HL-60 (cell line): ENCODE data around the gene PTPN3.

Experiments
- DNase-seq, 2 experiments: peaks; one replicate each; pipeline ENCODE4 v3.0.0-alpha.2; 2010 to 2020; ENCODE audit warnings: low read depth in 1 of 2, low spot score in 1 of 2
- H3K27ac ChIP-seq: fragments of 250-450 bp; sonication (Bioruptor Pico); replicated peaks from 2 replicates; pipeline ENCODE4 v1.5.1; 2020; ENCODE audit warnings: mild to moderate bottlenecking, moderate library complexity
- H3K27me3 ChIP-seq: fragments of 250-450 bp; sonication (Bioruptor Pico); 2 replicates; pipeline ENCODE4 v1.5.1; 2021; ENCODE audit warnings: mild to moderate bottlenecking, moderate library complexity; ENCODE audit not compliant: insufficient read depth, poor library complexity, severe bottlenecking
- H3K4me3 ChIP-seq: replicated peaks from 2 replicates; pipeline ENCODE4 v1.5.1; 2011; ENCODE audit warnings: mild to moderate bottlenecking, control low read depth, low read length; ENCODE audit not compliant: insufficient read depth
- GABPA ChIP-seq: IDR thresholded peaks from 2 replicates; pipeline ENCODE4 v1.6.1; 2012; ENCODE audit warnings: low read depth
- POLR2AphosphoS5 ChIP-seq: IDR thresholded peaks from 2 replicates; pipeline ENCODE4 v1.6.1; 2012; ENCODE audit warnings: low read depth
- SPI1 ChIP-seq: IDR thresholded peaks from 2 replicates; pipeline ENCODE4 v1.6.1; 2012; ENCODE audit warnings: low read depth, mild to moderate bottlenecking, borderline replicate concordance
- TF ChIP-seq, protein P1 (sequence below): IDR thresholded peaks from 2 replicates; pipeline ENCODE4 v1.6.1; 2012; ENCODE audit warnings: low read depth; ENCODE audit not compliant: insufficient replicate concordance
- TF ChIP-seq, protein P2 (sequence below): IDR thresholded peaks from one replicate; pipeline ENCODE4 v1.5.1; 2011; ENCODE audit warnings: low read length, control low read depth, inconsistent platforms; ENCODE audit not compliant: insufficient read depth

PTPN3 gene

DNA sequence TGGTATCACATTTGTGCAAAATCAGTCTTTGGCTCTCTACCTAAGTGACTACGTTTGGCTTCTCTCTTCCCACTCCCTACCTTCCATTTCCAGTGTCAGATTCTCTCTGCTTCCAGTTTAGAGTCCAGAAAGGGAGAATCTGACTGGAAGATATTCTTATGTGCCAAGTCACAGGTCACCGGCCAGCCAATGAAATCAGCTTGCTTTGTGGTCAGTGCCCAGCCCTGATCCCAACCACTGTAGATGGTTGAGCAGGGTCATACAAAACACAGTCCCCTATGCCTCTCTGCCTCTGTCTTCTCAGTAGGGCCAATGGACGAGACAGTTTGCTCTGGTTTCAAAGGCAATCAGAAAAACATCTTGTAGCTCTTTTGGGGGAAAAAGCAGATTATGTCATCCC is 161.7 kb downstream of the PTPN3 start:
- H3K27ac ChIP-seq = no peak overlapping the region
- no peak for DNase-seq
- H3K4me3 ChIP-seq = no peak overlapping the region
- no peak for TF ChIP-seq GABPA
- TF ChIP-seq, protein P1, sequence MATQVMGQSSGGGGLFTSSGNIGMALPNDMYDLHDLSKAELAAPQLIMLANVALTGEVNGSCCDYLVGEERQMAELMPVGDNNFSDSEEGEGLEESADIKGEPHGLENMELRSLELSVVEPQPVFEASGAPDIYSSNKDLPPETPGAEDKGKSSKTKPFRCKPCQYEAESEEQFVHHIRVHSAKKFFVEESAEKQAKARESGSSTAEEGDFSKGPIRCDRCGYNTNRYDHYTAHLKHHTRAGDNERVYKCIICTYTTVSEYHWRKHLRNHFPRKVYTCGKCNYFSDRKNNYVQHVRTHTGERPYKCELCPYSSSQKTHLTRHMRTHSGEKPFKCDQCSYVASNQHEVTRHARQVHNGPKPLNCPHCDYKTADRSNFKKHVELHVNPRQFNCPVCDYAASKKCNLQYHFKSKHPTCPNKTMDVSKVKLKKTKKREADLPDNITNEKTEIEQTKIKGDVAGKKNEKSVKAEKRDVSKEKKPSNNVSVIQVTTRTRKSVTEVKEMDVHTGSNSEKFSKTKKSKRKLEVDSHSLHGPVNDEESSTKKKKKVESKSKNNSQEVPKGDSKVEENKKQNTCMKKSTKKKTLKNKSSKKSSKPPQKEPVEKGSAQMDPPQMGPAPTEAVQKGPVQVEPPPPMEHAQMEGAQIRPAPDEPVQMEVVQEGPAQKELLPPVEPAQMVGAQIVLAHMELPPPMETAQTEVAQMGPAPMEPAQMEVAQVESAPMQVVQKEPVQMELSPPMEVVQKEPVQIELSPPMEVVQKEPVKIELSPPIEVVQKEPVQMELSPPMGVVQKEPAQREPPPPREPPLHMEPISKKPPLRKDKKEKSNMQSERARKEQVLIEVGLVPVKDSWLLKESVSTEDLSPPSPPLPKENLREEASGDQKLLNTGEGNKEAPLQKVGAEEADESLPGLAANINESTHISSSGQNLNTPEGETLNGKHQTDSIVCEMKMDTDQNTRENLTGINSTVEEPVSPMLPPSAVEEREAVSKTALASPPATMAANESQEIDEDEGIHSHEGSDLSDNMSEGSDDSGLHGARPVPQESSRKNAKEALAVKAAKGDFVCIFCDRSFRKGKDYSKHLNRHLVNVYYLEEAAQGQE = no peak
- TF ChIP-seq, protein P2, sequence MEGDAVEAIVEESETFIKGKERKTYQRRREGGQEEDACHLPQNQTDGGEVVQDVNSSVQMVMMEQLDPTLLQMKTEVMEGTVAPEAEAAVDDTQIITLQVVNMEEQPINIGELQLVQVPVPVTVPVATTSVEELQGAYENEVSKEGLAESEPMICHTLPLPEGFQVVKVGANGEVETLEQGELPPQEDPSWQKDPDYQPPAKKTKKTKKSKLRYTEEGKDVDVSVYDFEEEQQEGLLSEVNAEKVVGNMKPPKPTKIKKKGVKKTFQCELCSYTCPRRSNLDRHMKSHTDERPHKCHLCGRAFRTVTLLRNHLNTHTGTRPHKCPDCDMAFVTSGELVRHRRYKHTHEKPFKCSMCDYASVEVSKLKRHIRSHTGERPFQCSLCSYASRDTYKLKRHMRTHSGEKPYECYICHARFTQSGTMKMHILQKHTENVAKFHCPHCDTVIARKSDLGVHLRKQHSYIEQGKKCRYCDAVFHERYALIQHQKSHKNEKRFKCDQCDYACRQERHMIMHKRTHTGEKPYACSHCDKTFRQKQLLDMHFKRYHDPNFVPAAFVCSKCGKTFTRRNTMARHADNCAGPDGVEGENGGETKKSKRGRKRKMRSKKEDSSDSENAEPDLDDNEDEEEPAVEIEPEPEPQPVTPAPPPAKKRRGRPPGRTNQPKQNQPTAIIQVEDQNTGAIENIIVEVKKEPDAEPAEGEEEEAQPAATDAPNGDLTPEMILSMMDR = no peak
- H3K27me3 ChIP-seq = no peaks in the 10 kb centered on the region

DNA sequence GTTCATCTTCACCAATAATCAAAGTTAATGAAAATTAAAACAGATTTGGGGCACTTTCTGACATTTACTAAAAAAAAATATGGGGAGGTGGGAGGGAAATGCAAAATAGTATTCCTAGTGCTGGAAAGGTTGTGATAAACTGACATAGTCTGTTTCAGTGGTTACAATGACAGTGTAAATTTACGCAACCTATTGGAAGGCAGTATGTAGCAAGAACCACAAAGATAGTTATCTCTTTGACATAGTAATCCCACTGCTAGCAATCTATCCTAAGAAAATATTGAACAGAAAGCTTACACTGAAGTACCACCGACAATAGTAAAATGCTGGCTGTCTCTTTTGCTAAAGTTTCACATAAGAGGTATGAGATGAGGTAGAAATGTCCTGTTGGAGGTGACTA is 162.2 kb downstream of the PTPN3 start:
- DNase-seq = no peak
- no peak overlapping the region for H3K4me3 ChIP-seq
- H3K27me3 ChIP-seq = no peaks in the 10 kb centered on the region
- H3K27ac ChIP-seq = no peak overlapping the region
- TF ChIP-seq, protein P1 = no peak
- no peak for TF ChIP-seq SPI1
- TF ChIP-seq POLR2AphosphoS5 = no peak
- TF ChIP-seq, protein P2 = no peak
- TF ChIP-seq GABPA = no peak

DNA sequence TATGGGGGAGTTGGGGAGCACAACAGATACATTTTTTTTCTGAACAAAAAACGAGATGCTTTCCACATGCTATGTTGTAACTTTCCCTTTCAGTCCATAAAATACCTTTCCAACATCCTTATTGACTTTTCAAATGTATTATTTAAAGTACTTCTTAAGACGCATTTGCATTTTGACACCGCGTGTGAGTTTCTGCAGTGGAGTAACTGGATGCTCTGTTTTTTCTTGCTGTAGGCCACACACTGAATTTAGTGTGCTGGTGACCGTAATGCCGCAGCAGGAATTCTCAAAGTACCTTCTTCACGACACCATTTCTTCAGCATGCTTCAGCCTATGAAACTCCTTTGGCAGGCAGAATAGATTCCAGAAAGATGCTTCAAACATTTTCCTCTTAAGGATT is 163.0 kb downstream of the PTPN3 start:
- Histone ChIP-seq H3K4me3 (no peak overlapping the region), H3K27ac (no peak overlapping the region), H3K27me3 (no peaks in the 10 kb centered on the region)
- TF ChIP-seq, protein P1 = no peak
- DNase-seq = no peak

DNA sequence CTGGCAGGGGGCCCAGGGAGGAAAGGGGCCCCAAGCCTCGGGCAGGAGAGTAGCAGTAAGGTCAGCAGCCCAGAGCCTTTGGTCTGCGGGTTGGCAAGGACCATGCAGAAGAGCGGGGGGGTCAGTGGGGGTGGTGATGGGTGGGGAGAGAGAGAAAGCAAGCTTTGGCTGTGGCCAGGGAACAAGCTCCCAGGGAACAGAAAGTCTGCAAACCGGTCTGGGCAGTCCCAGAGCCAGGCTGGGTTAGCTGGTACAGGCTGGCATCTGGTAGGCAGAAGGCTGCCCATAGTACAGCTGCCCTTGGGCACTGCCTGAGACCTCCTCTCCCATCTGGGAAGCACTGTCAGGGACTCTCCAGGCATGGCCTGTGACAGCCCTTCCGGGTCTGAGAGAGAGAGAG is 166.8 kb downstream of the PTPN3 start:
- DNase-seq = no peak

More for the DNA sequence above, 166.8 kb downstream of the PTPN3 start:
- H3K27ac ChIP-seq = no peak overlapping the region
- TF ChIP-seq, protein P1 = no peak
- no peak for TF ChIP-seq SPI1
- TF ChIP-seq, protein P2 = no peak
- TF ChIP-seq POLR2AphosphoS5 = no peak
- no peak for TF ChIP-seq GABPA
- H3K4me3 ChIP-seq = no peak overlapping the region
- H3K27me3 ChIP-seq = no peaks in the 10 kb centered on the region
